Astrocyte (in vitro differentiated cells and primary cell): Measurements from ENCODE around the gene SIRT6. TPM values are rescaled to one million over a fixed set of nuclear protein-coding genes. Genes with fewer than 3 reads are reported as not detected.
A peak's percentile ranks its signal among the peaks of the same experiment; 100 is the strongest.

Source experiments
- DNase-seq: peaks from one replicate; pipeline ENCODE4 v3.0.0-alpha.2; 2010; ENCODE audit warnings: low read depth
- FAIRE-seq: peaks from 2 replicates; lab custom pipeline; 2011; peaks lifted over from hg19 to GRCh38; lab: Jason Lieb, UNC
- H2AFZ ChIP-seq: 2 replicates; pipeline ENCODE4 v1.6.0; 2012; ENCODE audit warnings: low read depth, low read length, inconsistent platforms
- H3K27ac ChIP-seq: 2 replicates; pipeline ENCODE4 v1.5.1; 2011; ENCODE audit warnings: low read depth, low read length, inconsistent platforms
- H3K27me3 ChIP-seq: 2 replicates; pipeline ENCODE4 v1.6.0; 2011; ENCODE audit warnings: low read length, inconsistent platforms; ENCODE audit not compliant: insufficient read depth
- H3K36me3 ChIP-seq: 2 replicates; pipeline ENCODE4 v1.5.1; 2011; ENCODE audit warnings: low read length, inconsistent platforms; ENCODE audit not compliant: insufficient read depth
- H3K4me1 ChIP-seq: 2 replicates; pipeline ENCODE4 v1.5.1; 2011; ENCODE audit warnings: low read length, inconsistent platforms; ENCODE audit not compliant: insufficient read depth
- H3K4me2 ChIP-seq: 2 replicates; pipeline ENCODE4 v1.6.0; 2012; ENCODE audit warnings: low read length, inconsistent platforms
- H3K4me3 ChIP-seq: 2 replicates; pipeline ENCODE4 v1.5.1; 2011; ENCODE audit warnings: low read depth, mild to moderate bottlenecking, low read length, inconsistent platforms; ENCODE audit not compliant: insufficient read depth
- H3K79me2 ChIP-seq: 2 replicates; pipeline ENCODE4 v1.6.0; 2012; ENCODE audit warnings: mild to moderate bottlenecking, low read length, inconsistent platforms; ENCODE audit not compliant: insufficient read depth
- H3K9ac ChIP-seq: 2 replicates; pipeline ENCODE4 v1.6.0; 2012; ENCODE audit warnings: mild to moderate bottlenecking, low read length, inconsistent platforms
- H3K9me3 ChIP-seq: 2 replicates; pipeline ENCODE4 v1.5.1; 2012; ENCODE audit warnings: low read depth, mild to moderate bottlenecking, low read length, inconsistent platforms; ENCODE audit not compliant: insufficient read depth
- H4K20me1 ChIP-seq: 2 replicates; pipeline ENCODE4 v1.6.0; 2012; ENCODE audit warnings: low read length, inconsistent platforms; ENCODE audit not compliant: insufficient read depth
- H3K27ac Mint-ChIP-seq: one replicate; pipeline ENCODE4 v1.8.0; 2021; ENCODE audit warnings: mild to moderate bottlenecking, mixed read lengths; ENCODE audit not compliant: unreplicated experiment
- H3K27me3 Mint-ChIP-seq: one replicate; pipeline ENCODE4 v1.8.0; 2021; ENCODE audit warnings: low read depth, mixed read lengths; ENCODE audit not compliant: unreplicated experiment
- H3K36me3 Mint-ChIP-seq: one replicate; pipeline ENCODE4 v1.8.0; 2021; ENCODE audit warnings: low read depth, mixed read lengths; ENCODE audit not compliant: unreplicated experiment
- H3K4me1 Mint-ChIP-seq: one replicate; pipeline ENCODE4 v1.8.0; 2021; ENCODE audit warnings: low read depth, mixed read lengths; ENCODE audit not compliant: unreplicated experiment
- H3K4me3 Mint-ChIP-seq: one replicate; pipeline ENCODE4 v1.8.0; 2021; ENCODE audit warnings: mild to moderate bottlenecking, moderate library complexity, mixed read lengths; ENCODE audit not compliant: unreplicated experiment
- H3K9me3 Mint-ChIP-seq: one replicate; pipeline ENCODE4 v1.8.0; 2021; ENCODE audit warnings: mild to moderate bottlenecking, mixed read lengths; ENCODE audit not compliant: unreplicated experiment
- EZH2 ChIP-seq: IDR thresholded peaks from 2 replicates; pipeline ENCODE4 v1.6.1; 2012; ENCODE audit warnings: mild to moderate bottlenecking, low read length, inconsistent platforms; ENCODE audit not compliant: insufficient read depth
- total RNA-seq: library from RNA; stranded (reverse); gene quantifications from 2 replicates; pipeline ENCODE4 v1.2.1, GENCODE V29; 2021
- TF ChIP-seq, protein P1 (sequence below): IDR thresholded peaks from 2 replicates; pipeline ENCODE4 v1.5.1; 2011; ENCODE audit warnings: low read depth, mild to moderate bottlenecking, inconsistent platforms, low read length, moderate library complexity; ENCODE audit not compliant: insufficient read depth

SIRT6 gene
- total RNA-seq, 1 donor from 2014 or later = 29.2 TPM

DNA sequence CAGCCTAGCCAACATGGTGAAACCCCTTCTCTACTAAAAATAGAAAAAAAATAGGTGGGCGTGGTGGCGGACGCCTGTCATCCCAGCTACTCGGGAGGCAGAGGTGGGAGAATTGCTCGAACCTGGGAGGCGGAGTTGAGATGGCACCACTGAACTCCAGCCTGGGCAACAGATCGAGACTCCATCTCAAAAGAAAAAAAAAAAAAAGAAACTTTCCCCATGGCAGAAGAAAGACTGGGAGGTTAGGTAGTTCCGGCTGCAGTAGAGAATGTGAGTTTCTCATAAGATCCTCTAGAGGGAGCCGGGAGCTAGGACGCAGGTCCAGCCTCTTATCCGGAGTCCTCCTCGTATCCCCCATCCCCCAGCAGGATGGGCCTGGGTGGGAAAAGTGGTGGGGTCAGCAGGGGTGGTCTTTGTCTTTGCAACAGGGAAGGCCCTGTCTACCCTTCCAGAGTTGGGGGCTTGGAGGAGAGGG lies 42.1 kb downstream of the SIRT6 start:
- H3K36me3 ChIP-seq = no peaks in the 10 kb centered on the region
- no peaks in the 10 kb centered on the region for H3K9me3 ChIP-seq
- no peak overlapping the region for H3K4me2 ChIP-seq
- H3K4me3 Mint-ChIP-seq = peak overlapping the region; percentile 54
- H3K4me1 ChIP-seq = no peaks in the 10 kb centered on the region
- DNase-seq = peak; percentile 34
- H3K27me3 ChIP-seq = no peaks in the 10 kb centered on the region
- no peaks in the 10 kb centered on the region for H4K20me1 ChIP-seq
- TF ChIP-seq, protein P1, sequence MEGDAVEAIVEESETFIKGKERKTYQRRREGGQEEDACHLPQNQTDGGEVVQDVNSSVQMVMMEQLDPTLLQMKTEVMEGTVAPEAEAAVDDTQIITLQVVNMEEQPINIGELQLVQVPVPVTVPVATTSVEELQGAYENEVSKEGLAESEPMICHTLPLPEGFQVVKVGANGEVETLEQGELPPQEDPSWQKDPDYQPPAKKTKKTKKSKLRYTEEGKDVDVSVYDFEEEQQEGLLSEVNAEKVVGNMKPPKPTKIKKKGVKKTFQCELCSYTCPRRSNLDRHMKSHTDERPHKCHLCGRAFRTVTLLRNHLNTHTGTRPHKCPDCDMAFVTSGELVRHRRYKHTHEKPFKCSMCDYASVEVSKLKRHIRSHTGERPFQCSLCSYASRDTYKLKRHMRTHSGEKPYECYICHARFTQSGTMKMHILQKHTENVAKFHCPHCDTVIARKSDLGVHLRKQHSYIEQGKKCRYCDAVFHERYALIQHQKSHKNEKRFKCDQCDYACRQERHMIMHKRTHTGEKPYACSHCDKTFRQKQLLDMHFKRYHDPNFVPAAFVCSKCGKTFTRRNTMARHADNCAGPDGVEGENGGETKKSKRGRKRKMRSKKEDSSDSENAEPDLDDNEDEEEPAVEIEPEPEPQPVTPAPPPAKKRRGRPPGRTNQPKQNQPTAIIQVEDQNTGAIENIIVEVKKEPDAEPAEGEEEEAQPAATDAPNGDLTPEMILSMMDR = peak; percentile 57
- no peak for TF ChIP-seq EZH2
- H3K9me3 Mint-ChIP-seq = no peaks in the 10 kb centered on the region
- no peak for FAIRE-seq
- H3K9ac ChIP-seq = no peak overlapping the region
- no peaks in the 10 kb centered on the region for H3K79me2 ChIP-seq
- no peak overlapping the region for H3K4me3 ChIP-seq
- H3K27ac ChIP-seq = no peak overlapping the region
- no peak overlapping the region for H2AFZ ChIP-seq
- no peaks in the 10 kb centered on the region for H3K36me3 Mint-ChIP-seq
- H3K27ac Mint-ChIP-seq = no peak overlapping the region
- no peaks in the 10 kb centered on the region for H3K4me1 Mint-ChIP-seq
- peaks cover 4% of the 10 kb centered on the region for H3K27me3 Mint-ChIP-seq

DNA sequence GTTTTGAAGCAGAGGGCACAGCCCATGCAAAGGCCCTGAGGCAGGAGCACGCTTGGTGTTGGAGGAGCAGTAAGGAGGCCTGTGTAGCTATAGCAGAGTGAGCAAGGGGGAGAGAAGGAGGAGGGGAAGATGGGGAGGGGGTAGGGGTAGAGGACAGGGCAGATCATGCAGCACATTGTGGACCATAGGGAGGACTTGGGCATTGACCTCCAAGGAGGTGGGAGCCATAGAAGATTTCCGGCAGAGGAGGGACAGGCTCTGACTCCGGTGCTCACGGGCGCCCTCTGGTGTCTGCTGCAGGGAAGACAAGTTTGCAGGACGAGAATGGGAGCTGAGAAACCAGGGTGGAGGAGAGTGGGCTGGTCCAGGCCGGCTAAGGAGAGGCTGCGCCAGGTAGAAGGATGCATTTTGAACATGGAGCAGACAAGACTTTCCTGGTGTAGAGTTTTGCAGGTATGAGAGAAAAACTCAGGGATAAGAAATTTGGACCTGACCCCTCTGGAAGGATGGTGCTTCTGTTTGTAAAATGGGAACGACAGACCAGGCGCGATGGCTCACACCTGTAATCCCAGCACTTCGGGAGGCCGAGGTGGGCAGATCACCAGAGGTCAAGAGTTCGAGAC lies 42.6 kb downstream of the SIRT6 start:
- FAIRE-seq = no peak
- Mint-ChIP-seq H3K9me3 (no peaks in the 10 kb centered on the region), H3K36me3 (no peaks in the 10 kb centered on the region), H3K27ac (no peak overlapping the region), H3K4me3 (no peak overlapping the region), H3K27me3 (peaks cover 4% of the 10 kb centered on the region), H3K4me1 (no peaks in the 10 kb centered on the region)
- Histone ChIP-seq H3K79me2 (no peaks in the 10 kb centered on the region), H3K27me3 (no peaks in the 10 kb centered on the region), H2AFZ (no peak overlapping the region), H3K36me3 (no peaks in the 10 kb centered on the region), H3K9me3 (no peaks in the 10 kb centered on the region), H3K4me2 (no peak overlapping the region), H3K9ac (no peak overlapping the region), H3K4me3 (no peak overlapping the region), H3K27ac (no peak overlapping the region), H3K4me1 (no peaks in the 10 kb centered on the region), H4K20me1 (no peaks in the 10 kb centered on the region)
- no peak for DNase-seq
- TF ChIP-seq, protein P1 = peak; percentile 58
- TF ChIP-seq EZH2 = no peak

DNA sequence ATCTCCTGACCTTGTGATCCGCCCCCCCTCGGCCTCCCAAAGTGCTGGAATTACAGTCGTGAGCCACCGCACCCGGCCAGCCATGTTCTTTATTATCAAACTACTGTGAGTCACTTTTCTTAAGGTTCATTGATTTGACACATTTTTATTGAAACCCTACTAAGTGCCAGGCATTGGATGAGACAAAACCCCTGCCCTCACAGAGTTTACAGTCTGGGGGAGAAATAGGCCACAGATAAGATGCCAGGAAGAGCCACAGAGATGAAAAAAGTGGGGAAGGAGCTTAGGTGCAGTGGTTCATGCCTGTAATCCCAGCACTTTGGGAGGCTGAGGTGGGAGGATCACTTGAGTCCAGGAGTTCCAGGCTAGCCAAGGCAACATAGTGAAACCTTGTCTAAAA lies 43.9 kb downstream of the SIRT6 start:
- no peak for FAIRE-seq
- Histone ChIP-seq H3K36me3 (no peaks in the 10 kb centered on the region), H3K27me3 (no peaks in the 10 kb centered on the region), H2AFZ (no peak overlapping the region), H4K20me1 (no peaks in the 10 kb centered on the region), H3K27ac (no peak overlapping the region), H3K4me1 (no peaks in the 10 kb centered on the region), H3K9me3 (no peaks in the 10 kb centered on the region), H3K4me2 (no peak overlapping the region), H3K4me3 (no peak overlapping the region), H3K9ac (no peak overlapping the region), H3K79me2 (no peaks in the 10 kb centered on the region)
- Mint-ChIP-seq H3K4me1 (no peaks in the 10 kb centered on the region), H3K9me3 (no peaks in the 10 kb centered on the region), H3K36me3 (no peaks in the 10 kb centered on the region), H3K27ac (no peak overlapping the region), H3K4me3 (no peak overlapping the region), H3K27me3 (peaks cover 4% of the 10 kb centered on the region)
- no peak for TF ChIP-seq EZH2
- TF ChIP-seq, protein P1 = no peak
- DNase-seq = no peak
